ENCODE results near the gene KAT2B.
"Not testable (repeated sequence)": the region's sequence is repeated elsewhere in the genome, so short reads cannot be mapped to it uniquely, and the experiment has no call there.

GRCh38 chr3:20016076-20016475 lies 24.2 kb upstream of the KAT2B start:
- TF ChIP-seq CTCF, POLR2A (IDR thresholded peaks at IDR 0.05): not testable (repeated sequence)
